ENCODE results near the gene EXOC4. TPM values are rescaled to one million over a fixed set of nuclear protein-coding genes. Genes with fewer than 3 reads are reported as not detected.

EXOC4 gene
- total RNA-seq, 1 experiment from 2014 or later = 111 TPM

- H3K4me1 ChIP-seq (ENCODE audit: low read length) = no peaks in the 10 kb centered on the region
- no peaks in the 10 kb centered on the region for H3K27me3 ChIP-seq (ENCODE audit: low read length)
- no peaks in the 10 kb centered on the region for H3K9me3 ChIP-seq (ENCODE audit: low read length)
- H2AFZ ChIP-seq (ENCODE audit: low read length) = no peak overlapping the region
- H3K9ac ChIP-seq (ENCODE audit: low read length) = no peak overlapping the region
- no peak overlapping the region for H3K27ac ChIP-seq (ENCODE audit: low read length)
- no peaks in the 10 kb centered on the region for H4K20me1 ChIP-seq (ENCODE audit: insufficient read depth, low read depth, low read length)
- DNase-seq = no peak
- H3K4me2 ChIP-seq (ENCODE audit: low read depth, low read length, poor library complexity, severe bottlenecking) = no peak overlapping the region
- no peak overlapping the region for H3K4me3 ChIP-seq (ENCODE audit: low read length)
- H3K36me3 ChIP-seq (ENCODE audit: insufficient read depth, low read length) = no peaks in the 10 kb centered on the region
- H3K9me2 ChIP-seq (replicated peaks; ENCODE audit: insufficient read depth, low read length) = 0 out of 2 replicates have a peak, but pooled peaks cover 2% of the 10 kb centered on the region
- H3K79me2 ChIP-seq (ENCODE audit: low read length) = no peaks in the 10 kb centered on the region
These were observed 542.3 kb downstream of the EXOC4 start for GRCh38 chr7:133795068-133795665.

GRCh38 chr7:133796782-133797745 is 544.2 kb downstream of the EXOC4 start:
- H3K4me1 ChIP-seq (ENCODE audit: low read length) = no peaks in the 10 kb centered on the region
- no peak overlapping the region for H2AFZ ChIP-seq (ENCODE audit: low read length)
- no peaks in the 10 kb centered on the region for H3K27me3 ChIP-seq (ENCODE audit: low read length)
- no peak overlapping the region for H3K4me3 ChIP-seq (ENCODE audit: low read length)
- no peaks in the 10 kb centered on the region for H3K79me2 ChIP-seq (ENCODE audit: low read length)
- no peaks in the 10 kb centered on the region for H3K36me3 ChIP-seq (ENCODE audit: insufficient read depth, low read length)
- no peak for DNase-seq
- no peak overlapping the region for H3K9ac ChIP-seq (ENCODE audit: low read length)
- H3K9me2 ChIP-seq (replicated peaks; ENCODE audit: insufficient read depth, low read length) = no peaks in the 10 kb centered on the region
- no peak overlapping the region for H3K4me2 ChIP-seq (ENCODE audit: low read depth, low read length, poor library complexity, severe bottlenecking)
- H4K20me1 ChIP-seq (ENCODE audit: insufficient read depth, low read depth, low read length) = no peaks in the 10 kb centered on the region
- no peaks in the 10 kb centered on the region for H3K9me3 ChIP-seq (ENCODE audit: low read length)
- H3K27ac ChIP-seq (ENCODE audit: low read length) = no peak overlapping the region

- Histone ChIP-seq H3K36me3 (ENCODE audit: insufficient read depth, low read length) (no peaks in the 10 kb centered on the region), H3K9me2 (replicated peaks; ENCODE audit: insufficient read depth, low read length) (no peaks in the 10 kb centered on the region), H3K9ac (ENCODE audit: low read length) (no peak overlapping the region), H3K4me2 (ENCODE audit: low read depth, low read length, poor library complexity, severe bottlenecking) (no peak overlapping the region), H3K9me3 (ENCODE audit: low read length) (no peaks in the 10 kb centered on the region), H3K27me3 (ENCODE audit: low read length) (no peaks in the 10 kb centered on the region), H2AFZ (ENCODE audit: low read length) (no peak overlapping the region), H3K79me2 (ENCODE audit: low read length) (no peaks in the 10 kb centered on the region), H3K4me1 (ENCODE audit: low read length) (no peaks in the 10 kb centered on the region), H3K4me3 (ENCODE audit: low read length) (no peak overlapping the region), H4K20me1 (ENCODE audit: insufficient read depth, low read depth, low read length) (no peaks in the 10 kb centered on the region), H3K27ac (ENCODE audit: low read length) (no peak overlapping the region)
- no peak for DNase-seq
These were observed 545.1 kb downstream of the EXOC4 start for GRCh38 chr7:133797818-133798520.

- no peak overlapping the region for H3K4me2 ChIP-seq (ENCODE audit: low read depth, low read length, poor library complexity, severe bottlenecking)
- H3K27ac ChIP-seq (ENCODE audit: low read length) = no peak overlapping the region
- no peak for DNase-seq
- no peaks in the 10 kb centered on the region for H4K20me1 ChIP-seq (ENCODE audit: insufficient read depth, low read depth, low read length)
- H3K9me2 ChIP-seq (replicated peaks; ENCODE audit: insufficient read depth, low read length) = no peaks in the 10 kb centered on the region
- no peak overlapping the region for H3K4me3 ChIP-seq (ENCODE audit: low read length)
- H2AFZ ChIP-seq (ENCODE audit: low read length) = no peak overlapping the region
- no peak overlapping the region for H3K9ac ChIP-seq (ENCODE audit: low read length)
- H3K9me3 ChIP-seq (ENCODE audit: low read length) = no peaks in the 10 kb centered on the region
- no peaks in the 10 kb centered on the region for H3K36me3 ChIP-seq (ENCODE audit: insufficient read depth, low read length)
- H3K4me1 ChIP-seq (ENCODE audit: low read length) = no peaks in the 10 kb centered on the region
- no peaks in the 10 kb centered on the region for H3K79me2 ChIP-seq (ENCODE audit: low read length)
- H3K27me3 ChIP-seq (ENCODE audit: low read length) = no peaks in the 10 kb centered on the region
These were observed 548.5 kb downstream of the EXOC4 start for GRCh38 chr7:133801341-133801740.

- Histone ChIP-seq H3K36me3 (ENCODE audit: insufficient read depth, low read length) (no peaks in the 10 kb centered on the region), H2AFZ (ENCODE audit: low read length) (no peak overlapping the region), H3K4me1 (ENCODE audit: low read length) (no peaks in the 10 kb centered on the region), H3K9me2 (replicated peaks; ENCODE audit: insufficient read depth, low read length) (no peaks in the 10 kb centered on the region), H4K20me1 (ENCODE audit: insufficient read depth, low read depth, low read length) (no peaks in the 10 kb centered on the region), H3K4me3 (ENCODE audit: low read length) (no peak overlapping the region), H3K4me2 (ENCODE audit: low read depth, low read length, poor library complexity, severe bottlenecking) (no peak overlapping the region), H3K27ac (ENCODE audit: low read length) (no peak overlapping the region), H3K27me3 (ENCODE audit: low read length) (no peaks in the 10 kb centered on the region), H3K9ac (ENCODE audit: low read length) (no peak overlapping the region), H3K79me2 (ENCODE audit: low read length) (no peaks in the 10 kb centered on the region), H3K9me3 (ENCODE audit: low read length) (no peaks in the 10 kb centered on the region)
- DNase-seq = no peak
These were observed 551.2 kb downstream of the EXOC4 start for GRCh38 chr7:133804127-133804526.

- H2AFZ ChIP-seq (ENCODE audit: low read length) = no peak overlapping the region
- H3K9me2 ChIP-seq (replicated peaks; ENCODE audit: insufficient read depth, low read length) = no peaks in the 10 kb centered on the region
- no peak overlapping the region for H3K27ac ChIP-seq (ENCODE audit: low read length)
- no peaks in the 10 kb centered on the region for H3K27me3 ChIP-seq (ENCODE audit: low read length)
- no peaks in the 10 kb centered on the region for H3K9me3 ChIP-seq (ENCODE audit: low read length)
- DNase-seq = no peak
- no peaks in the 10 kb centered on the region for H3K36me3 ChIP-seq (ENCODE audit: insufficient read depth, low read length)
- no peaks in the 10 kb centered on the region for H4K20me1 ChIP-seq (ENCODE audit: insufficient read depth, low read depth, low read length)
- H3K79me2 ChIP-seq (ENCODE audit: low read length) = no peaks in the 10 kb centered on the region
- no peaks in the 10 kb centered on the region for H3K4me1 ChIP-seq (ENCODE audit: low read length)
- H3K4me3 ChIP-seq (ENCODE audit: low read length) = no peak overlapping the region
- no peak overlapping the region for H3K4me2 ChIP-seq (ENCODE audit: low read depth, low read length, poor library complexity, severe bottlenecking)
- H3K9ac ChIP-seq (ENCODE audit: low read length) = no peak overlapping the region
These were observed 552.5 kb downstream of the EXOC4 start for GRCh38 chr7:133805426-133805825.

- H3K36me3 ChIP-seq (ENCODE audit: insufficient read depth, low read length) = no peaks in the 10 kb centered on the region
- DNase-seq = no peak
- no peaks in the 10 kb centered on the region for H4K20me1 ChIP-seq (ENCODE audit: insufficient read depth, low read depth, low read length)
- H3K4me1 ChIP-seq (ENCODE audit: low read length) = no peaks in the 10 kb centered on the region
- H3K9me2 ChIP-seq (replicated peaks; ENCODE audit: insufficient read depth, low read length) = no peaks in the 10 kb centered on the region
- no peaks in the 10 kb centered on the region for H3K9me3 ChIP-seq (ENCODE audit: low read length)
- no peak overlapping the region for H3K9ac ChIP-seq (ENCODE audit: low read length)
- no peak overlapping the region for H3K4me2 ChIP-seq (ENCODE audit: low read depth, low read length, poor library complexity, severe bottlenecking)
- H2AFZ ChIP-seq (ENCODE audit: low read length) = no peak overlapping the region
- no peaks in the 10 kb centered on the region for H3K27me3 ChIP-seq (ENCODE audit: low read length)
- no peak overlapping the region for H3K27ac ChIP-seq (ENCODE audit: low read length)
- H3K79me2 ChIP-seq (ENCODE audit: low read length) = no peaks in the 10 kb centered on the region
- H3K4me3 ChIP-seq (ENCODE audit: low read length) = no peak overlapping the region
These were observed 555.0 kb downstream of the EXOC4 start for GRCh38 chr7:133807624-133808492.

All from Karpas-422 (cell line).